ENCODE measurements around the gene RIC1. TPM values are rescaled to one million over a fixed set of nuclear protein-coding genes. Genes with fewer than 3 reads are reported as not detected.

RIC1 gene
- polyA plus RNA-seq, 1 of the 3 experiments (the other 2 are of a cell fraction): 21.9 TPM

GRCh38 chr9:5719100-5719926 is 90.4 kb downstream of the RIC1 start:
- no peak for DNase-seq
- TF ChIP-seq RFX5 (IDR thresholded peaks at IDR 0.05; ENCODE audit: low read length) (no peak), GABPA (IDR thresholded peaks at IDR 0.05; ENCODE audit: low read depth) (no peak), CHD2 (IDR thresholded peaks at IDR 0.05; ENCODE audit: low read length, partially characterized antibody) (no peak), RCOR1 (IDR thresholded peaks at IDR 0.05; ENCODE audit: low read length) (no peak), TCF12 (IDR thresholded peaks at IDR 0.05) (peak; percentile 41), FOXM1 (IDR thresholded peaks at IDR 0.05; ENCODE audit: low read depth) (no peak), REST (IDR thresholded peaks at IDR 0.05; ENCODE audit: low read depth, low read length) (no peak), USF2 (IDR thresholded peaks at IDR 0.05; ENCODE audit: borderline replicate concordance, low read depth, low read length) (no peak), FOSL2 (IDR thresholded peaks at IDR 0.05; ENCODE audit: borderline replicate concordance, low read depth) (0 out of 2 replicates have a peak, but pooled peaks have one; percentile 11), PBX3 (IDR thresholded peaks at IDR 0.05) (peak; percentile 29; the same call in 1 of the 2 replicates), NFIC (IDR thresholded peaks at IDR 0.05; ENCODE audit: borderline replicate concordance) (peak; percentile 66), FOXJ3 (CRISPR knock-in tag; IDR thresholded peaks at IDR 0.05) (no peak), MEF2A (IDR thresholded peaks at IDR 0.05; ENCODE audit: borderline replicate concordance, low read depth) (no peak), SMC3 (IDR thresholded peaks at IDR 0.05; ENCODE audit: low read depth, low read length) (no peak), POLR2AphosphoS5 (IDR thresholded peaks at IDR 0.05; ENCODE audit: low read depth, low read length) (no peak), MXI1 (IDR thresholded peaks at IDR 0.05; ENCODE audit: low read depth, low read length) (no peak), IRF3 (IDR thresholded peaks at IDR 0.05; ENCODE audit: low read depth, low read length) (no peak), JUND (IDR thresholded peaks at IDR 0.05) (peak; percentile 40), CTCF (IDR thresholded peaks at IDR 0.05) (no peak), USF1 (IDR thresholded peaks at IDR 0.05; ENCODE audit: borderline replicate concordance, low read depth) (no peak)
- Histone ChIP-seq H3K36me3 (replicated peaks in 1 of 2; ENCODE audit: control insufficient read depth in 1 of 2, insufficient read depth in 2 of 2, low read length in 1 of 2) (peaks cover 3 to 61% of the 10 kb centered on the region in 2 experiments), H3K9me3 (peaks cover 7% of the 10 kb centered on the region; the same call in 1 of the 2 replicates), H3K4me3 (ENCODE audit: low read depth in 2 of 2, low read length in 1 of 2) (no peak overlapping the region; a peak in 1 of 4 replicates), H3K27me3 (ENCODE audit: insufficient read depth) (no peaks in the 10 kb centered on the region), H4K20me1 (ENCODE audit: insufficient read depth) (peaks cover 10% of the 10 kb centered on the region), H3F3A (replicated peaks; ENCODE audit: insufficient read depth) (peaks cover 41% of the 10 kb centered on the region), H3K9ac (peak overlapping the region; percentile 15; the same call in 1 of the 2 replicates), H2AFZ (ENCODE audit: low read depth) (no peak overlapping the region), H3K4me1 (ENCODE audit: control insufficient read depth in 1 of 2, insufficient read depth in 2 of 2, low read depth in 1 of 2, low read length in 1 of 2) (peaks cover 6 to 13% of the 10 kb centered on the region in 2 experiments), H3K27ac (ENCODE audit: low read depth in 2 of 2, low read length in 1 of 2) (peak overlapping the region; percentile 85 to 89; a peak in 3 of 4 replicates), H3K4me2 (peak overlapping the region; percentile 69; the same call in 1 of the 2 replicates), H3K79me2 (ENCODE audit: insufficient read depth) (peaks cover 41% of the 10 kb centered on the region), H3K9me2 (no peaks in the 10 kb centered on the region)
- WGBS (ENCODE audit: low lambda C conversion rate): 55% methylated on average over 3 of the region's 3 CpGs
- ChIA-PET POLR2A (no interaction called here), CTCF (no interaction called here)

Measured in SK-N-SH (cell line).